K562 (cell line): ENCODE results near the gene NECTIN4. TPM values are rescaled to one million over a fixed set of nuclear protein-coding genes. Genes with fewer than 3 reads are reported as not detected.
A peak's percentile ranks its signal among the peaks of the same experiment; 100 is the strongest.

Experiments
- ATAC-seq: fragments of 200-7000 bp; cut with Tn5 transposase; 3 replicates; pipeline ENCODE4 v1.9.1; 2020; ENCODE audit warnings: moderate library complexity
- BruUV-seq: library from RNA; stranded (reverse); fragments of 400-500 nt; replicated peaks from 2 replicates; lab custom pipeline; 2021; lab: Mats Ljungman, UMichigan
- CTCF ChIA-PET: fragments of 300-600 bp; formaldehyde crosslinking; extraction: SDS; loops from one replicate; lab custom pipeline; 2021; ENCODE audit warnings: low intra/inter-chr PET ratio; lab: Yijun Ruan, JAX
- POLR2A ChIA-PET: fragments of 300-600, 350-650 bp; sonication (Branson Sonifier 250); formaldehyde crosslinking; extraction: SDS; loops from one replicate; lab custom pipeline; 2021; ENCODE audit warnings: antibody characterized with exemption, inconsistent platforms; lab: Yijun Ruan, JAX
- DNase-seq, 4 experiments: peaks; one replicate each; pipeline versions ENCODE4 v3.0.0 to v3.0.0-alpha.2; 2011 to 2018; ENCODE audit warnings: low spot score in 3 of 4, mixed read lengths in 3 of 4; ENCODE audit errors: extremely low read depth in 1 of 4
- FAIRE-seq: peaks from 2 replicates; lab custom pipeline; 2011; peaks lifted over from hg19 to GRCh38; lab: Jason Lieb, UNC
- H2AFZ ChIP-seq: 2 replicates; pipeline ENCODE4 v1.6.0; 2011; ENCODE audit warnings: low read depth, low read length, control low read depth, inconsistent platforms
- H3K27ac ChIP-seq: fragments of 200-600 bp; 3 replicates; pipeline ENCODE4 v1.8.0; 2011; ENCODE audit warnings: low read depth, mild to moderate bottlenecking, control low read depth, inconsistent platforms, low read length, moderate library complexity, mixed read lengths; ENCODE audit errors: extremely low read depth
- H3K27me3 ChIP-seq, 2 experiments: fragments of 300-600 bp in 1 of 2; 2 replicates in 1 of 2; 3 replicates in 1 of 2; pipeline versions ENCODE4 v1.6.0 to v1.8.0; 2011; ENCODE audit warnings: inconsistent platforms in 2 of 2, low read length in 2 of 2, mild to moderate bottlenecking in 1 of 2, mixed read lengths in 1 of 2, moderate library complexity in 1 of 2; ENCODE audit not compliant: control insufficient read depth in 2 of 2, insufficient read depth in 2 of 2
- H3K36me3 ChIP-seq: fragments of 300-600 bp; 3 replicates; pipeline ENCODE4 v1.8.0; 2011; ENCODE audit warnings: mild to moderate bottlenecking, low read length, inconsistent platforms; ENCODE audit not compliant: control insufficient read depth, insufficient read depth
- H3K4me1 ChIP-seq, 2 experiments: fragments of 200-600 bp in 1 of 2; replicated peaks in 1 of 2; 2 replicates in 1 of 2; 3 replicates in 1 of 2; pipeline versions ENCODE4 v1.5.1 to v1.8.0; 2011; ENCODE audit warnings: inconsistent platforms in 2 of 2, low read length in 2 of 2, mild to moderate bottlenecking in 1 of 2, mixed read lengths in 1 of 2, moderate library complexity in 1 of 2; ENCODE audit not compliant: control insufficient read depth in 2 of 2, insufficient read depth in 2 of 2
- H3K4me2 ChIP-seq: 2 replicates; pipeline ENCODE4 v1.6.1; 2011; ENCODE audit warnings: low read length, control low read depth, inconsistent platforms, mixed read lengths; ENCODE audit not compliant: insufficient read depth
- H3K4me3 ChIP-seq: fragments of 200-600 bp; sonication (generic), shearing (Covaris generic); 2 replicates; pipeline ENCODE4 v1.5.1; 2016; ENCODE audit warnings: control low read depth, inconsistent platforms
- H3K79me2 ChIP-seq: fragments of 200-600 bp; 3 replicates; pipeline ENCODE4 v1.8.0; 2011; ENCODE audit warnings: low read length, inconsistent platforms; ENCODE audit not compliant: control insufficient read depth, insufficient read depth
- H3K9ac ChIP-seq, 2 experiments: 2 replicates each; pipeline versions ENCODE4 v1.6.0 to v1.6.1; 2011; ENCODE audit warnings: low read depth in 2 of 2, low read length in 2 of 2, control low read depth in 1 of 2, inconsistent platforms in 1 of 2, mild to moderate bottlenecking in 1 of 2, mixed read lengths in 1 of 2; ENCODE audit not compliant: insufficient read depth in 1 of 2
- H3K9me1 ChIP-seq: one replicate; pipeline ENCODE4 v1.6.0; 2011; ENCODE audit warnings: inconsistent platforms, mild to moderate bottlenecking, low read length, moderate library complexity; ENCODE audit not compliant: control insufficient read depth, insufficient read depth
- H3K9me3 ChIP-seq: replicated peaks from 2 replicates; pipeline ENCODE4 v1.5.1; 2011; ENCODE audit warnings: low read depth, low read length, inconsistent platforms; ENCODE audit not compliant: control insufficient read depth, insufficient read depth
- H4K20me1 ChIP-seq: replicated peaks from 2 replicates; pipeline ENCODE4 v1.6.1; 2011; ENCODE audit warnings: low read length, inconsistent platforms, mixed read lengths; ENCODE audit not compliant: control insufficient read depth, insufficient read depth
- ADNP ChIP-seq: fragments of 200-800 bp; sonication (Bioruptor generic); IDR thresholded peaks from 2 replicates; pipeline ENCODE4 v1.6.1; 2016; ENCODE audit warnings: missing genetic modification characterization, missing compliant biosample characterization
- BCOR ChIP-seq: fragments of 450-650 bp; IDR thresholded peaks from 2 replicates; pipeline ENCODE4 v1.6.1; 2016
- BRD9 ChIP-seq: fragments of 450-650 bp; IDR thresholded peaks from 2 replicates; pipeline ENCODE4 v1.6.1; 2018; ENCODE audit warnings: low read depth; ENCODE audit not compliant: partially characterized antibody
- KDM1A ChIP-seq, 2 experiments: fragments of 450-650 bp; IDR thresholded peaks; 2 replicates each; pipeline ENCODE4 v1.6.1; 2016; ENCODE audit warnings: mild to moderate bottlenecking in 2 of 2
- L3MBTL2 ChIP-seq: fragments of 450-650 bp; IDR thresholded peaks from 2 replicates; pipeline ENCODE4 v1.6.1; 2016; ENCODE audit warnings: mild to moderate bottlenecking, moderate library complexity
- NBN ChIP-seq: fragments of 450-650 bp; IDR thresholded peaks from 2 replicates; pipeline ENCODE4 v1.6.1; 2016; ENCODE audit warnings: low read depth, mild to moderate bottlenecking
- PTRF ChIP-seq: fragments of 450-650 bp; IDR thresholded peaks from 2 replicates; pipeline ENCODE4 v1.6.1; 2016; ENCODE audit warnings: mild to moderate bottlenecking, missing genetic modification characterization, missing compliant biosample characterization
- RBM25 ChIP-seq: fragments of 200-400 bp; formaldehyde crosslinking; IDR thresholded peaks from 2 replicates; pipeline ENCODE4 v1.6.1; 2018; ENCODE audit warnings: low read length, low read depth, moderate library complexity; ENCODE audit not compliant: severe bottlenecking
- SETDB1 ChIP-seq: IDR thresholded peaks from one replicate; pipeline ENCODE4 v1.6.1; 2012; ENCODE audit warnings: low read length, control low read depth, inconsistent platforms
- SMARCA5 ChIP-seq: fragments of 450-650 bp; IDR thresholded peaks from 2 replicates; pipeline ENCODE4 v1.6.1; 2016
- SRSF1 ChIP-seq: fragments of 200-400 bp; formaldehyde crosslinking; IDR thresholded peaks from 2 replicates; pipeline ENCODE4 v1.6.1; 2017; ENCODE audit warnings: mild to moderate bottlenecking, low read depth, low read length, moderate library complexity
- ZFPM2 ChIP-seq: fragments of 250-450 bp; sonication (Bioruptor Pico); IDR thresholded peaks from 2 replicates; pipeline ENCODE4 v1.5.1; 2022; ENCODE audit warnings: mild to moderate bottlenecking
- WGBS: fragments of 100-300 bp; shearing (Covaris generic); methylation state at CpG from one replicate; pipeline ENCODE4 v1.1.6; 2016; ENCODE audit warnings: low coverage, mixed read lengths; ENCODE audit not compliant: insufficient coverage; ENCODE audit errors: missing lambda C conversion rate; 5-methylcytosine and 5-hydroxymethylcytosine counted together
- in situ Hi-C: fragments of 300-500 bp; cut with MboI; formaldehyde crosslinking; loops from 4 replicates; pipeline ENCODE4 v1.15.0; 2018; ENCODE audit warnings: inconsistent platforms, mixed read lengths
- intact Hi-C: fragments of 100-400 bp; cut with micrococcal nuclease; formaldehyde crosslinking; loops from 2 replicates; pipeline ENCODE4 v1.14.2; 2022
- polyA plus RNA-seq, 8 experiments: library from polyadenylated mRNA; depleted of rRNA in 4 of 8; stranded (reverse) in 5 of 8; unstranded in 3 of 8; fragments of >200 nt; fragmentation: Nextera tagmentation in 2 of 8; fragmentation: Illumina TruSeq in 1 of 8; extraction: Ambion mirVana in 2 of 8; extraction: Trizol in 1 of 8; gene quantifications; 2 replicates each; pipeline versions ENCODE4 v1.2.1 to v1.2.3, GENCODE V29; 2011 to 2014; ENCODE audit warnings: inconsistent platforms in 1 of 8, missing spikeins in 1 of 8
- total RNA-seq, 7 experiments: library from RNA; depleted of rRNA in 6 of 7; stranded (reverse); fragments of >200 nt in 6 of 7; fragmentation: Illumina TruSeq in 2 of 7; extraction: Trizol in 2 of 7; gene quantifications; 2 replicates each; pipeline versions ENCODE4 v1.2.1 to v1.2.3, GENCODE V29; 2011 to 2021; ENCODE audit warnings: low replicate concordance in 1 of 7
- TF ChIP-seq, protein P1 (sequence below): fragments of 250-450 bp; sonication (Bioruptor Pico); IDR thresholded peaks from 2 replicates; pipeline ENCODE4 v1.4.0; 2020

NECTIN4 gene
- total and polyA plus RNA-seq, 9 of the 15 experiments (the other 6 are each of a cell fraction or from before 2014, with no cell fraction given): 0.01 to 0.09 TPM; not detected in 7

DNA sequence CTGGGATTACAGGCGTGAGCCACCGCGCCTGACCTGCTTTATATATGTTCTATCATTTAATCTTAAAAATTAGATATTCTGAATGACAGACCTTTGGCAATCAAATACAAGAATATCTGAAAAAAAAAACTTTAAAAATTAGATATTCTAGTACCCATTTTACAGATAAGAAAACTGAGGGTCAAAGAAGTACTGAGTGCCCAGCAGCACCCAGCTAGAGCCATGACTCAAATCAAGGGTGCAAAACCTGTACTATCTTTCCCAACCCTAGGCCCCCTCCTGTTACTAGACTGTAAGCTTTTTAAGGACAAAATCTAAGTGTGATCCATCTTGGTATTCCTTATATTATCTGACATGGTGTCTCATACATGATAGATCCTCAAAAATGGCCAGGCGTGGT lies 27.9 kb downstream of the NECTIN4 start:
- peaks cover 0 to 3% of the 10 kb centered on the region in 2 experiments; a peak in 2 of 5 replicates for H3K4me1 ChIP-seq
- H3K4me2 ChIP-seq: no peak overlapping the region
- H4K20me1 ChIP-seq: no peaks in the 10 kb centered on the region
- BruUV-seq: no TSS peak
- no peak overlapping the region for H2AFZ ChIP-seq
- no peak overlapping the region for H3K27ac ChIP-seq
- intact Hi-C loops: no loop called here
- no peaks in the 10 kb centered on the region for H3K79me2 ChIP-seq
- H3K9me3 ChIP-seq: no peaks in the 10 kb centered on the region
- ChIA-PET POLR2A (interaction anchor here (0.6 to 0.9 kb wide), 3 partner anchors 10 to 69 kb away, joined by 3 to 4 read pairs (median 3); no protein-coding TSS in a partner anchor), CTCF (no interaction called here)
- H3K9ac ChIP-seq: no peak overlapping the region
- TF ChIP-seq NBN (no peak), SRSF1 (no peak), L3MBTL2 (no peak), BRD9 (no peak), BCOR (peak; percentile 78), ADNP (tag) (peak; percentile 71), PTRF (no peak), SMARCA5 (peak; percentile 37; the same call in 1 of the 2 replicates), KDM1A (IDR thresholded peaks at IDR 0.05) (peak; percentile 49 to 68; a peak in 3 of 4 replicates), ZFPM2 (CRISPR knock-in tag) (no peak), RBM25 (peak; percentile 97), SETDB1 (no peak)
- TF ChIP-seq, protein P1, sequence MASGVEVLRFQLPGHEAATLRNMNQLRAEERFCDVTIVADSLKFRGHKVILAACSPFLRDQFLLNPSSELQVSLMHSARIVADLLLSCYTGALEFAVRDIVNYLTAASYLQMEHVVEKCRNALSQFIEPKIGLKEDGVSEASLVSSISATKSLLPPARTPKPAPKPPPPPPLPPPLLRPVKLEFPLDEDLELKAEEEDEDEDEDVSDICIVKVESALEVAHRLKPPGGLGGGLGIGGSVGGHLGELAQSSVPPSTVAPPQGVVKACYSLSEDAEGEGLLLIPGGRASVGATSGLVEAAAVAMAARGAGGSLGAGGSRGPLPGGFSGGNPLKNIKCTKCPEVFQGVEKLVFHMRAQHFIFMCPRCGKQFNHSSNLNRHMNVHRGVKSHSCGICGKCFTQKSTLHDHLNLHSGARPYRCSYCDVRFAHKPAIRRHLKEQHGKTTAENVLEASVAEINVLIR (CRISPR knock-in tag): no peak
- FAIRE-seq (no peak), DNase-seq (no peak), ATAC-seq (no peak)
- H3K4me3 ChIP-seq: no peak overlapping the region
- H3K9me1 ChIP-seq: no peaks in the 10 kb centered on the region
- no peaks in the 10 kb centered on the region; a peak in 1 of 5 replicates for H3K27me3 ChIP-seq
- in situ Hi-C loops: no loop called here
- no peaks in the 10 kb centered on the region for H3K36me3 ChIP-seq
- WGBS: 62% methylated on average over 4 of the region's 4 CpGs
